Esophagus squamous epithelium (tissue), 5 donors: ENCODE data around the gene ACAA2. TPM values are rescaled to one million over a fixed set of nuclear protein-coding genes. Genes with fewer than 3 reads are reported as not detected.

Experiments
- DNase-seq: peaks from one replicate; lab custom pipeline; 2025; lab: John Stamatoyannopoulos, UW
- H3K27ac ChIP-seq, 4 donors: fragments of 200-600 bp; sonication (generic); one replicate each; pipeline ENCODE4 v1.5.1; 2016 to 2019; ENCODE audit warnings: mild to moderate bottlenecking in 1 of 4
- H3K27me3 ChIP-seq, 4 donors: fragments of 200-600 bp; sonication (generic); 1 replicate in 3 of 4; 2 replicates in 1 of 4; pipeline versions ENCODE4 v1.5.1 to v1.6.0; 2017 to 2021; ENCODE audit warnings: antibody characterized with exemption in 1 of 4
- H3K36me3 ChIP-seq, 3 donors: fragments of 200-600 bp; sonication (generic); one replicate each; pipeline ENCODE4 v1.5.1; 2016 to 2019
- H3K4me1 ChIP-seq, 3 donors: fragments of 200-600 bp; sonication (generic); one replicate each; pipeline ENCODE4 v1.5.1; 2017 to 2019
- H3K4me3 ChIP-seq, 4 donors: fragments of 200-600 bp; sonication (generic); 1 replicate in 3 of 4; 2 replicates in 1 of 4; pipeline ENCODE4 v1.5.1; 2016 to 2019; ENCODE audit warnings: mild to moderate bottlenecking in 2 of 4, moderate library complexity in 1 of 4
- H3K9me3 ChIP-seq, 3 donors: fragments of 200-600 bp; sonication (generic); one replicate each; pipeline ENCODE4 v1.5.1; 2016 to 2019
- CTCF ChIP-seq, 6 experiments: fragments of 450-650 bp in 4 of 6; fragments of 200-600 bp in 2 of 6; sonication (generic) in 2 of 6; IDR thresholded peaks; one replicate each; pipeline ENCODE4 v1.5.1; 2016 to 2019; ENCODE audit warnings: antibody characterized with exemption in 6 of 6, mild to moderate bottlenecking in 4 of 6, moderate library complexity in 4 of 6
- POLR2A ChIP-seq, 4 donors: fragments of 450-650 bp; IDR thresholded peaks; one replicate each; pipeline ENCODE4 v1.6.1; 2017; ENCODE audit warnings: antibody characterized with exemption in 4 of 4, mild to moderate bottlenecking in 4 of 4, moderate library complexity in 3 of 4
- WGBS, 2 donors: methylation state at CpG; one replicate each; pipeline ENCODE4 v1.1.5; 2018; 5-methylcytosine and 5-hydroxymethylcytosine counted together
- intact Hi-C: fragments of 100-400 bp; cut with DNase I; formaldehyde crosslinking; loops from one replicate; pipeline ENCODE4 v1.15.0; 2022
- total RNA-seq, 4 donors: library from RNA; depleted of rRNA; stranded (reverse); fragments of >200 nt; gene quantifications; one replicate each; pipeline ENCODE4 v1.1.0, GENCODE V29; 2016
- donor health status: DM: yes; HTN: yes; CAD: no.

Gene ACAA2
- total RNA-seq, 4 donors from 2014 or later, result 6.8 to 43.6 (median 15.9) TPM

- Histone ChIP-seq H3K27me3 (no peaks in the 10 kb centered on the region), H3K4me3 (no peak overlapping the region), H3K9me3 (no peaks in the 10 kb centered on the region), H3K36me3 (peaks cover 0 to 20% (median 0%) of the 10 kb centered on the region in 3 donors), H3K4me1 (no peaks in the 10 kb centered on the region), H3K27ac (no peak overlapping the region)
- intact Hi-C loops, result no loop called here
- TF ChIP-seq POLR2A (IDR thresholded peaks at IDR 0.05) (no peak), CTCF (IDR thresholded peaks at IDR 0.05) (no peak)
- DNase-seq, result no peak
- WGBS, 2 donors, result 85 to 100% methylated on average over 1 of the region's 1 CpG
These were observed 14.7 kb upstream of the ACAA2 start for GRCh38 chr18:49827996-49828395.

GRCh38 chr18:49819823-49820671, 6.7 kb upstream of the ACAA2 start:
- 65 to 86% methylated on average over 5 of the region's 5 CpGs for WGBS, 2 donors
- H3K27me3 ChIP-seq, result no peaks in the 10 kb centered on the region
- peaks cover 0 to 8% (median 0%) of the 10 kb centered on the region in 3 donors for H3K4me1 ChIP-seq
- no peaks in the 10 kb centered on the region for H3K9me3 ChIP-seq
- no peak for DNase-seq
- H3K36me3 ChIP-seq, result peaks cover 0 to 8% (median 0%) of the 10 kb centered on the region in 3 donors
- H3K27ac ChIP-seq, result no peak overlapping the region
- TF ChIP-seq POLR2A (IDR thresholded peaks at IDR 0.05) (no peak), CTCF (IDR thresholded peaks at IDR 0.05) (no peak)
- intact Hi-C loops, result no loop called here
- H3K4me3 ChIP-seq, result no peak overlapping the region

GRCh38 chr18:49819071-49819662, 5.8 kb upstream of the ACAA2 start:
- no peaks in the 10 kb centered on the region for H3K9me3 ChIP-seq
- DNase-seq, result no peak
- no peak overlapping the region for H3K4me3 ChIP-seq
- H3K27me3 ChIP-seq, result no peaks in the 10 kb centered on the region
- H3K36me3 ChIP-seq, result peaks cover 0 to under 1% (median 0%) of the 10 kb centered on the region in 3 donors
- intact Hi-C loops, result no loop called here
- H3K4me1 ChIP-seq, result peaks cover 0 to 17% (median 5%) of the 10 kb centered on the region in 3 donors
- no peak overlapping the region for H3K27ac ChIP-seq
- WGBS, 2 donors, result 78 to 89% methylated on average over 4 to 5 of the region's 5 CpGs
- no peak for TF ChIP-seq CTCF (IDR thresholded peaks at IDR 0.05)
- TF ChIP-seq POLR2A (IDR thresholded peaks at IDR 0.05), result no peak

GRCh38 chr18:49817947-49818346, 4.6 kb upstream of the ACAA2 start:
- intact Hi-C loops, result no loop called here
- Histone ChIP-seq H3K9me3 (no peaks in the 10 kb centered on the region), H3K4me1 (peaks cover 0 to 24% (median 5%) of the 10 kb centered on the region in 3 donors), H3K27ac (no peak overlapping the region), H3K27me3 (no peaks in the 10 kb centered on the region), H3K4me3 (no peak overlapping the region), H3K36me3 (no peaks in the 10 kb centered on the region)
- WGBS, 2 donors, result 85 to 91% methylated on average over 5 of the region's 5 CpGs
- TF ChIP-seq POLR2A (IDR thresholded peaks at IDR 0.05) (no peak), CTCF (IDR thresholded peaks at IDR 0.05) (no peak)
- DNase-seq, result no peak

- Histone ChIP-seq H3K4me1 (peaks cover 0 to 44% (median 17%) of the 10 kb centered on the region in 3 donors), H3K27ac (no peak overlapping the region), H3K4me3 (no peak overlapping the region), H3K36me3 (no peaks in the 10 kb centered on the region), H3K27me3 (no peaks in the 10 kb centered on the region), H3K9me3 (no peaks in the 10 kb centered on the region)
- 84 to 86% methylated on average over 4 of the region's 4 CpGs for WGBS, 2 donors
- intact Hi-C loops, result no loop called here
- no peak for DNase-seq
- TF ChIP-seq POLR2A (IDR thresholded peaks at IDR 0.05) (no peak), CTCF (IDR thresholded peaks at IDR 0.05) (no peak)
These were observed 2.6 kb upstream of the ACAA2 start for GRCh38 chr18:49815927-49816326.
